ENCODE data around the gene ANO8.
"Not testable (repeated sequence)": the region's sequence is repeated elsewhere in the genome, so short reads cannot be mapped to it uniquely, and the experiment has no call there.

ANO8 gene

GRCh38 chr19:17334414-17335409 lies at the start of gene ANO8:
TSS of gene ANO8 (minus strand) at chr19:17334855. CDS start at chr19:17334670, 185 bp downstream.
- peak; percentile 87 to 97 for DNase-seq (ENCODE audit: low read depth in 1 of 2, low spot score in 1 of 2)

- DNase-seq (ENCODE audit: low read depth in 1 of 2, low spot score in 1 of 2): no peak
Observed at GRCh38 chr19:17380426-17381138, 45.9 kb upstream of the ANO8 start.

- no peak for DNase-seq (ENCODE audit: low read depth in 1 of 2, low spot score in 1 of 2)
Observed at GRCh38 chr19:17379221-17379631, 44.6 kb upstream of the ANO8 start.

DNA sequence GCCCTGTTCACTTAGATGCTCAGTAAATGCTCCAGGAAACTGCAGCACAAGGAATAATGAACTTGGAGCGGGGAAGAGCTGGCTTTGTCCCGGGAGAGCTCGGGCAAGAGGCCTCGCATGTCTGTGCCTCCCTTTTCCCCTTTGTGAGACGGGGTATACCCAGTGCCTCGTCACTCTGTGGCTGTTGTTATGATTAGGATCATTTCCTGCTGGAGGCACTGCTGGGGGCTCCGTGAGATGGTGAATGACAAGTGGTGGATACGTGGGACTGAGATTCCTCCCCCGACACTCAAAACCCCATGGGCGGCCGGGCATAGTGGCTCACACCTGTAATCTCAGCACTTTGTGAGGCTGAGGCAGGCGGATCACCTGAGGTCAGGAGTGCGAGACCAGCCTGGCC lies 43.6 kb upstream of the ANO8 start:
- no peak for DNase-seq (ENCODE audit: low read depth in 1 of 2, low spot score in 1 of 2)

DNA sequence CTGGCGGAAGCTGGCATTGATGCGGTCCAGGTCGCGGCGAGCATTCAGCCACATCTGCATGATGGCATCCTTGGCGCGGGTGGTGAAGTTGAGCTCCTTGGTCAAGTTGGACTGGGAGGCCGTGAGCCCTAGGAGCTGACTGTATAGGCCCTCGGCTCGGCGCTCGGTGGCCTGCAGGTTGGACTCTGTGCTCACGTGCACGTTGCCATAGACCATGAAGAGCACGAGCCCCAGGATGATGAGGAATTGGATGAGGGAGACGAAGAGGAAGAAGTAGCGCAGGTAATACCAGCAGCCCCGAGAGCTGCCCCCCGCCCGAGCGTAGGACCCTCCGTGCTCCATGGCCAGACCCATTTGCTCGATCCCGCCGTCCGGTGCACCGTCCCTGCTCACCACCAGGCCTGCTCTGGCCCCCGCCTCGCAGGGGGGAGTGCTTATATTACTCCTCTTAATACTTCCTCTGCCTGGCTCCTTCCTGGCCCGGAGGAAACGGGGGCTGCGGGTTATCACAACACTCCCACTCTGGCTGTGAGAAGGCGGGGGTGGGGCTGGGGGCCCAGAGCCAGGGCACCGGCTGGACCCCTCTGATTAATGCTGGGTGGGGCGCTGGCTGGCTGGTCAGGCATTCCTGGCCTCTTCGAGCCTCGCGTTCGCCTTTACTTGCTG lies 42.4 kb upstream of the ANO8 start, which contains the start of gene PLVAP:
PLVAP (minus strand) TSS at position 408 of the 666 bp plus-strand sequence; CDS start at position 354, 54 bp downstream.
- no peak for DNase-seq (ENCODE audit: low read depth in 1 of 2, low spot score in 1 of 2)

DNA sequence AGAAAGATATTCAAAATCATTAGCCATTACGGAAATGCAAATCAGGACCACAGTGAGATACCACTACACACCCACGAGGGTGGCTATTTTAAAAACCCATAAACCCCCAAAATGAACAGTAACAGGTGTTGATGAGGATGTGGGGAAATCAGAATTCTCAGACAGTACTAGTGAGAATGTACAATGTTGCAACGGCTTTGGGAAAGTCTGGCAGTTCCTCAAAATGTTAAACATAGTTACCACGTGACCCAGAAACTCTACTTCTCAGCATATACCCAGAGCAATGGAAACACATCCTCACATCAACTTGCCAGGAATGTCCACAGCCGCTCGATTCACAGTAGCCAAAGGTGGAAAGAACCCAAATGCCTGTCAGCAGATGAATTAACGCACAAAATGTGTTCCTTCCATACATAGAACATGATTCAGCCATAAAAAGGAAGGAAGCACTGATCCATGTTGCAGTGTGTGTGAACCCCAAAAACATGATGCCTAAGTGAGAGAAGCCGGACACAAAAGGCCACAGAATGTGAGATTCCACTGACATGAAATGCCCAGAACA lies 35.5 kb upstream of the ANO8 start:
- no peak for DNase-seq (ENCODE audit: low read depth in 1 of 2, low spot score in 1 of 2)

DNA sequence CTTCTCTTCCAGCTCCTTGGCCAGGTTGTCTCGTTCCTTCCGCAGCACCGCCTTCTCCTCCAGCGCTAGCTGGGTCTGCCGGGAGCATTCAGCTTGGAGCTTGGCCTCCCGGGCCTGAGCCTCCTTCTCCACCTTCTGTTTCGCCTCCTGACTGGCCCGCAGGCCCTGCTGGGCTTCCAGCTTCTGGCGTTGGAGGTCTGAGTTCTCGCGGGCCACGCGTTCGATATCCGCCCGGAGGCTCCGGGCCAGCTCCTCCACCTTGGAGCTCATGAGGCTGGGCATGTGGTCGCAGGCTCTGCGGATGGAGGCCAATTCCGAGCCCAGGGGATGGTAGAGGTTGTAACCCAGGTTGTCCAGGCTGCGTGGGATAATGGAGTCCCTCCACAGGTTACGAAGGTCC lies 30.7 kb upstream of the ANO8 start:
- DNase-seq (ENCODE audit: low read depth in 1 of 2, low spot score in 1 of 2): no peak

- not testable (repeated sequence) for DNase-seq (ENCODE audit: low read depth in 1 of 2, low spot score in 1 of 2)
Observed at GRCh38 chr19:17363852-17364605, 29.4 kb upstream of the ANO8 start.

GRCh38 chr19:17359905-17360800 lies 25.5 kb upstream of the ANO8 start:
- no peak for DNase-seq (ENCODE audit: low read depth in 1 of 2, low spot score in 1 of 2)

DNA sequence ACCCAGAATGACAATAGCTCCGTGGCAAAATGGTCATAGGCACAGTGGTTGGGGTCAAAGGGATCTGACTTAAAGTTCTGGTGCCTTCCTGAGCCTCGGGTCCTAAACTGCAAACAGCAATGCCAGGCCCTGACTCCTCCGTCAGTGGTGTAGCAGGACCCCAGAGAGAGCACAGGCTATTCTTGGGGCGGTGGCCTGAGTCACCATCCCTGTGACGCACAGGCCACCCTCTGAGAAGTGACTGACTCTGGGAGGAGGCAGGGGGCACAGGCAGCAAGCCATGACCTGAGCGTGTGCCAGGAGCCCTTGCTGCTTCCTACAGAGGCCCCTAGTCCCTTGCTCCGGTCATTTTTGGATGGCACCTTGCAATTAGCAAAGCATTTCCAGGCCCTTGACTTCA lies 23.7 kb upstream of the ANO8 start:
- no peak for DNase-seq (ENCODE audit: low read depth in 1 of 2, low spot score in 1 of 2)

DNA sequence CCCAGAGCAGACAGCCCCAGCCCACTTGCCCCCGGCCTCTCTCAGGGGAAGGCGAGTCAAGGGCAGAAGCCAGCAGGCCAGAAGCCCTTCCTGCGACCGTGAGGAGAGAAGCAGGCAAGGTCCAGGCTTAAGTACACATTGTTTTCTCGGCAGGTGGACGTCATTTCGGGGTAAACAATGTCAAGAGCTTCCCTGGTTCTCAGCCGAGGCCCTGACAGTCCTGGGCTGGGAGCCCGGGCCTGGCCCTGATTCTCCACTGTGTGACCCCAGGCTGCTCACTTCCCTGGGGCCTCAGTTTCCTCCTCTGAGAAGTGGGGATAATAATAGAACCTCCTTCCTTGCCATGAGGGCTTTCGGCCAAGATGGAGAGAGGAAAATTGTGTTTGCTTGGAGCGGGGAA lies 23.1 kb upstream of the ANO8 start:
- no peak for DNase-seq (ENCODE audit: low read depth in 1 of 2, low spot score in 1 of 2)

GRCh38 chr19:17357078-17357666 lies 22.5 kb upstream of the ANO8 start:
- no peak for DNase-seq (ENCODE audit: low read depth in 1 of 2, low spot score in 1 of 2)

DNA sequence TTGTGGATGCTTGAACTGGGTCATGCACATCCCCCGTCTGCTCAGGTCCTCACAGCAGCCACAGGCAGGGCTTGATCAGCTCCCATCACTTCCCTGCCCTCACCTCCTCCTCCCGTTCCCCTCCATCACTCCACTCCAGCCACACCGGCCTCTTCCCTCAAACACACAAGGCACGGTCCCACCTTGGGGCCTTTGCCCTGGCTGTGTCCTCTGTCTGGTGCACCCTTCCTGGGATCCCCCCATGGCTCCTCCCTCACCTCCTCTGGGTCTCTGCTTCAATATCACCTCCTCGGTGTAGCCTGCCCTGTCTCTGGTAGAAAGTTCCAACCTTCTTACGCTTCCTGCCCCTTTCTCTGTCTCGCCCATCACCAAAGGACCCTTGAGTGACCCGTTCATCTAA lies 18.7 kb upstream of the ANO8 start:
- no peak for DNase-seq (ENCODE audit: low read depth in 1 of 2, low spot score in 1 of 2)

DNA sequence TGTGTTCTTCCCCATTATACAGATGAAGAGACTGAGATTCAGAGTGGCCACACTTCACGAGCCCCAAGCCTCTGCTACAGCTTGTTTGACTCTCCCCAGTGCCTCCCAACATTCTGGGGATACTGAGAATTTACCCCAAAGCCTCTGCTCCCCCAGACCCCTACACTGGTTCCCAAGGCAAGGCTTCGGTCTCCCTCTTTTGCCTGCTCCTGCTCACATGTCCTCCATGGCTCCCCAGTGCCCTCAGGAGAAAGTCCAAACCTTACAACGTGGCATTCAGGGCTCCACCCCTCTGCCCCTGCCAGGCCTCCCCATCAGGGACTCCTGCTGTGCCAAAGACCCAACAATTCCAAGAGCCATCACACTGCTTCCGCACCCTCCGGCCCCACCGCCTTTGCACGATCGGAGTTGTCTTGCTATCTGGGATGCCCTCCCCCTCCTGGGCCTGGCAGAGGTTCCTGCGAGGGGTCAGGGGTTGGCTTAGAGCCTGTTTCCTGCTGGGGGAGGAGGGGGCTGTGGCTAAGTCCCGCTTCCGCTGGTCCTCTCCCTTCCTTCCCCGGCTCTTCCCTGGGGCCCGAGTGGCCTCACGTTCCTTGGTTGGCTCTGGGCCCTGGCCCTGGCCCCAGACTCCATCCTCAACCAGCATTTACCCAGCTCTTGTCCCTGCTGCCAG lies 18.1 kb upstream of the ANO8 start:
- no peak for DNase-seq (ENCODE audit: low read depth in 1 of 2, low spot score in 1 of 2)

DNA sequence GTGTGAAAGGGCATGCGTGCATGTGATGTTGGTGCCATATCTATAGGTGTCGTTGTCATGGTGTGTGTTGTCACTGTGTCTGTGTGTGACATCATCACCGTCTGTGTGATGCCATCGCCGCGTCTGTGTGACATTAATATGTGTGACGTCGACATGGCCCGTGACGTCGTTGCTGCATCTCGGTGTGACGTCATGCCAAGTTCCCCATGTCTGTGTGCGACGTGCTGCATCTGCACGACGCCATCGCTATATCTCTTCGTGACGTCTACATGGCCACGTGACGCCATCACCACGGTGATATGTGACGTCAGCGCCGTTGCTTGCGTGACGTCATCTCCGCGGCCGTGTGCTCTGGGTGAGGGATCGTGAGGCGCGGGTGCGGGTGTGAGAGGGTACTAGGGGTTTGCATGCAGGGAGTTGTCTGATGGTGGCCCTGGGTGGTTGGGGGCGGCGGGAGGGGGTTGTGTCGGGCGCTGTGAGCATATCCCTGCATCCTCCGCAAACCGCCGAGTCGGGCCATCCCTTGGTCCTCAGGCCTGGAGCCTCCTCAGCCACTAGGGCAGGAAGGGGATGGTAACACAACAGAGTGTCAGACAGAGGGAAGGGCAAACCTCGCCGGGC lies 17.3 kb upstream of the ANO8 start:
- DNase-seq (ENCODE audit: low read depth in 1 of 2, low spot score in 1 of 2): no peak

GRCh38 chr19:17348700-17349099 lies 14.0 kb upstream of the ANO8 start:
- DNase-seq (ENCODE audit: low read depth in 1 of 2, low spot score in 1 of 2): no peak

- DNase-seq (ENCODE audit: low read depth in 1 of 2, low spot score in 1 of 2): no peak
Observed at GRCh38 chr19:17347877-17348276, 13.2 kb upstream of the ANO8 start.

GRCh38 chr19:17347361-17347760 lies 12.7 kb upstream of the ANO8 start:
- no peak for DNase-seq (ENCODE audit: low read depth in 1 of 2, low spot score in 1 of 2)

All from stimulated activated CD4-positive, alpha-beta T cell treated with anti-CD3 and anti-CD28 coated beads, Interleukin-15, amount 100 ng/mL, for 1 hour (primary cell).